Activated CD4-positive, alpha-beta T cell treated with anti-CD3 and anti-CD28 coated beads, Interleukin-2, Interleukin-6, amounts not matched to agents 100 ng/mL and 50 ng/mL, durations not matched to agents 16 hours and 8 hours (primary cell): ENCODE data around the gene OR51B4.

ENCODE experiments used
- DNase-seq: peaks from one replicate; pipeline ENCODE4 v3.0.0-alpha.2; 2020

The OR51B4 gene

GRCh38 chr11:5293028-5293427, 8.7 kb downstream of the OR51B4 start:
- no peak for DNase-seq

DNA sequence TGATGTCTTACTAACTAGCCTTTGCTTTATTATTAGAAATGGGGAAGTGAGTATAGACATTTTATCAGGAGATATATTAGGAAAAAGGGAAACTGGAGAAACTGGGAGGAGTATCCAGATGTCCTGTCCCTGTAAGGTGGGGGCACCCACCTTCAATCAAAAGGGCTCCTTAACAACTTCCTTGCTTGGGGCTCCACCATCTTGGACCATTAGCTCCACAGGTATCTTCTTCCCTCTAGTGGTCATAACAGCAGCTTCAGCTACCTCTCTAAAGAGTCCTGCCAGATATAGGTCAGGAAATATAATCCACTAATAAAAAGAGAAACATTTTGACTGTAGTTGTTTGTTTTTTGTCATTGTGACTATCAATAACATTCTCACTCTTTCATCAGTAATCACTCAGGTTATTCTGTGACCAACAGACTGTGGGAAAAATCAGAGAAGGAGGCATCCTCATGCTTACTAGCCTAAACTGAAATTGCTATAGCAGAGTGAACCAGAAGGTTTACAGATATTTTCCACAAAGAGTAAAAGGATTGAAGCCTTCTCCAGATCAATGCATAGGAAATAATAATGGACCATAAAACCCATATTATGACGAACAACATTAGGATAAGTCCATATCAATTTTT, 10.4 kb downstream of the OR51B4 start:
- peak; percentile 30 for DNase-seq

DNA sequence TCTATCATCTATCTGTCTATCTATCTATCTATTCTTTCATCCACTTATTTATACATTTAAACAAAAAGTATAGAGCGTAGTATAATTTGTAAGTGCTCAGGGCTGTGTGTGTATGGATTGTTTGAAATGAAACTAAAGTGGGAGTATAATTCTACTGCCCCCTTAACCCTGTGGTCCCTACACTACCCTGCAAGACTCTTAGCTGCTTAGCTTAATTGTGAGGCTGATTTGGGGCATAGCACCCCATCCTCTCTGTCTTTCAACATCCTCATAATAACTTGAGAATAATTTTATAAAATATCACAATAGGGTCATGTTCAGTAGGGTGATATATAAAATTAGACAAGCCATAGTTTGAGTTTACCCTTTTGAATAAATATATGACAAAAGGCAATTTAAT, 11.6 kb downstream of the OR51B4 start:
- no peak for DNase-seq

DNA sequence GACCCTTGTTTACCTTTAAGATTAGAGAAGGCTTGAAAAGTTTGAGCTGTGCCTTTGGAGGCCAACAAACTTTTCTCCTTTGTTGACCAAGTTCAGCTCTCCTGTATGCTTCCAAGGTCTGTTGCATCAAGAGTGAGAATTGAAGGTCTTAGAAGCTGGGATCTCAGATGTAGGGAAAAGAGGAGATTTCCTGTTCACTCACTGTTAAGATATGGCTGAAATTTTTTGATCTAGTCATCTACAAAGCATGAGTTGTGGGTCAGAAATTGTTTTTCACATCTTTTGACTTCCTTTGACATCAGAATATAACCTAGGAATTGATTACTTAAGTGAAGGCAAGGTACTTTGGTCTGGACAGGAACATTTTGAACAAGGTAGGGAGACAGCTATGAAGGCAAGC, 12.1 kb downstream of the OR51B4 start:
- DNase-seq: no peak

DNA sequence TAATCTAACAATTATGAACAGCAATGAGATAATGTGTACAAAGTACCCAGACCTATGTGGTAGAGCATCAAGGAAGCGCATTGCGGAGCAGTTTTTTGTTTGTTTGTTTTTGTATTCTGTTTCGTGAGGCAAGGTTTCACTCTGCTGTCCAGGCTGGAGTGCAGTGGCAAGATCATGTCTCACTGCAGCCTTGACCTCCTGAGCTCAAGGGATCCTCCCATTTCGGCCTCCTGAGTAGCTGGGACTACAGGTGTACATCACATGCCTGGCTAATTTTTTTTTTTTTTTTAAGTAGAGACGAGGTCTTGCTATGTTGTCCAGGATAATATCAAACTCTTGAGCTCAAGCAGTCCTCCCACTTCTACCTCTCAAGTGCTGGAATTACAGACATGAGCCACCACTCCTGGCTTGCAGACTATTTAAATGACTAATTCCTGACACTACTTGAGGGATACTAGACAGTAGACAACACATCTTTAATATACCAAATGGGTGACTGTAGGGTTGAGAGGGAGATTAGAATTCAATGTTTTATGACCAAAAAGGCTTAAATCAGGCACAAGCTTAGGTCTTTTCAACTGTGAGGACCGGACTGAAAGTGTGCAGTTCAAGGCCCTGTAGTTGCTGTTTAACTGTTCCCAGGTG, 12.7 kb downstream of the OR51B4 start:
- no peak for DNase-seq

GRCh38 chr11:5288108-5288905, 13.4 kb downstream of the OR51B4 start:
- no peak for DNase-seq

DNA sequence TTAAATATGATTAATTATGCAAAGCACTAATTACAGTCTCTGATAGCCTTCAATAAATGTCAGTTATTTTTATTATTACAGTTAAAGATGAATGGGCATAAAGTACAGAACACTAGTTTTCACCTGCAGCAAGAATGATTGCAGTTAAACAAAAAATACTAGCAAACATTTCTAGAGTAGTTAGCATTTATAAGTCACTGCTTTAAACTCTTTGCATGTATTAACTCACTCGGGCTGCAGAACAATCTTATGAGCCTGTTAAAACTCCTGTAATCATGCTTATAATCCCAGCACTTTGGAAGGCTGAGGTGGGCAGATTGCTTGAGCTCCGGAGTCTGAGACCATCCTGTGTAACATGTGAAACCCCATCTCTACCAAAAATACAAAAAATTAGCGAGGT, 14.8 kb downstream of the OR51B4 start:
- no peak for DNase-seq

- no peak for DNase-seq
Measured at GRCh38 chr11:5286351-5286750, 15.4 kb downstream of the OR51B4 start.

DNA sequence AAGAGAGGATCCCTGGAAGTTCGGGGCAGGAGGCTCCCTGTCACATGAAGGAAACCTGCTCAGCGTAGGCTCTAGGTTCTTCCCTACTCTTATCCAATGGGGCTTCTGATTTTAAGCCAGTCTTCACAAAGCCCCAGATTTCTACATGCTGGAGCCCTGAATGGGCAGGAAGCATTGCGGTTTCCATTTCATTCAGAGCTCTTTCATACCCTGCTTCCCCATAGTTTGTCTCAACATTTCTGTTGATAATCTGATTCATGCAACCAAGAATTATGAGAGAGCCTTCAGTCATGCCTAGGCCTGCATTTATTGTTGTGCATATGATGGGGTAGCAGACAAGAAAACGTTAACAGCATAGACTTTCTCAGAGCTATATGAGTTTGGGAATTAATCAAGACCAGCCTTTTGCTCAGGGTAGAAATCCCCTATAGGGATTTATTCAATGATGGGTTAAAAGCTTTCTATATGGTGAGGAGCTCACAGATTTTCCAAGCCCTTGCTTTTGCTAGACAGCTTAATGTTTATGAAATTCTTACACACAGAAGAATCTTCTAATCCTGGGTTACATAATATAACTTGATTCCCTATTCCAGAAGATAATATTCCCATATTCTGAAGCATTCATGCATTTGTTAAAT, 15.9 kb downstream of the OR51B4 start:
- no peak for DNase-seq

DNA sequence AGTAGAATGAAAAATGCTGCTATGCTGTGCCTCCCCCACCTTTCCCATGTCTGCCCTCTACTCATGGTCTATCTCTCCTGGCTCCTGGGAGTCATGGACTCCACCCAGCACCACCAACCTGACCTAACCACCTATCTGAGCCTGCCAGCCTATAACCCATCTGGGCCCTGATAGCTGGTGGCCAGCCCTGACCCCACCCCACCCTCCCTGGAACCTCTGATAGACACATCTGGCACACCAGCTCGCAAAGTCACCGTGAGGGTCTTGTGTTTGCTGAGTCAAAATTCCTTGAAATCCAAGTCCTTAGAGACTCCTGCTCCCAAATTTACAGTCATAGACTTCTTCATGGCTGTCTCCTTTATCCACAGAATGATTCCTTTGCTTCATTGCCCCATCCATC, 17.1 kb downstream of the OR51B4 start:
- DNase-seq: no peak

DNA sequence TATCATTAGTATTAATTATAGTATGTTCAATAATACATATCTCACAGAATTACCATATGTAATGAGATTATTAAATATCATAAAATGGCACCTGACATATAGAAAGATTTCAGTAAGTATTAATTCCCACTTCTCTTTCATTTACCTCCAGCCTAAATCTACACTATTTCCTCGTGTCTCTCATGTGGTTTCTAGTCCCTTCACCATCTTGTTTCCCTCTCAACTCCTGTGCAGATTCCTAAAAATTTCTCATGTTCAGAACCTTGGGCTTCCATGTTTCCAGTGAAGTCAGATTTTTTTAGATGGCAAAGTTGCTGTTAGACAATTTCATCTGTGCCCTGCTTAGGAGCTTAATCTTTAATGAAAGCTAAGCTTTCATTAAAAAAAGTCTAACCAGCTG, 17.9 kb downstream of the OR51B4 start:
- no peak for DNase-seq

- DNase-seq: no peak
Measured at GRCh38 chr11:5283086-5283485, 18.7 kb downstream of the OR51B4 start.

DNA sequence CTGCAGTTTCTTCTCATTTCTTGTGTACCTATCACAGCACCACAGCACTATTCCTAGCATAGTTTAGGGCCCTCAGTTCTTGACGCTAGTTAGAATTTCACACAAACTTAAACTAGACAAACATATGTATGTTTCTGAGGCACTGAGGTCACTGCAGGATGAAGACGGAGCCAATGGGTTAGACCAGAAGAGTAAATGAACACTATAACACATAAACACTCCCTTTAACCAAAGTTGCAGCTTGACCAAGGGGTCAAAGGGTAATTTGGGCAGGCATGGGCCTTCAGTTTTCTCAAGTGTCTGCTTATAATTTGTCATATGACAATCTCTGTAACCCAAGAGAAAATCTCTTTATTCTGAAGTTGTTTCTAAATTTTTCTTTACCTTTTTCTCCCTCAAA, 19.1 kb downstream of the OR51B4 start:
- no peak for DNase-seq

DNA sequence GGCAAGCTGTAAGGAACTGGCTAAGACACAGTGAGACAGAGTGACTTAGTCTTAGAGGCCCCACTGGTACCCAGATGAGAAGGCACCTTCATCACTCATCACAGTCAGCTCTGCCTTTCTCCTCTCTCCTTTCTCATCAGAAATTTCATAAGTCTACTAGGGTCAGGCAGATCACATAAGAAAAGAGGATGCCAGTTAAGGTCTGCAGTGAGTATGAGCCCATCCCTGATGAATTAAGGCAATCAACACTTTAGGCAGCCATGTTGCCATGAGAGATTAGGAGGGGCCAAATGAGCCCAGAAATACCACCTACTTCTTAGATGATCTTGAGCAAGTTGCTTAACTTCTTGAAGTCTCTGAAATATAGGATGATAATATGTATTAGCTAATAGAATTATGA, 20.1 kb downstream of the OR51B4 start:
- DNase-seq: no peak

GRCh38 chr11:5280582-5281102, 21.1 kb downstream of the OR51B4 start:
- DNase-seq: peak; percentile 78

GRCh38 chr11:5279471-5280090, 22.2 kb downstream of the OR51B4 start:
- no peak for DNase-seq

DNA sequence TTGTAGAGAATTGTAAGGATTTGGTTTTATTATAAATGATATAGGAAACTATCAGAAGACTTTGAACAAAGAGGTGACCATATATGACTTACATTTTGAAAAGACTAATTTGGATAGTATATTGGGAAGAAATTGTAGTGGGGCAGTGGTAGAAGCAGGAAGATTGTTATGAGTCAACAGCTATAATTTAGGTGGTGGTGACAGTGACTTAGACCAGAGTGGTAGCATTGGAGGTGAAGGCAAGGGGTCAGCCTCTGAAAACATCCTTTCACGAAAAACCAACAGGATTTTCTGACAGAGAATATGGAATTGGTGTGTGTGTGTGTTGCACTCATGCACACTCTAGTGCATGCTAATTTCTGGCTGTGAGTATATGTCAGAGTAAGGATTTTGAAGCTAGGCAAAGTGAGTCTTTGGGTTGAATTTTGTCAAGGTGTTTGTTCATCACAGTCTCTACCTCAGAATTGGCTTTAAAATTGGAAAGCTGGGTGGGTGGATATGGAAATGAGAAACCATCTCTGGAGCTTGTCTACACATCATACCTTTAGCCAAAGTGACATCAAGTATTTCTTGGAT, 23.9 kb downstream of the OR51B4 start:
- DNase-seq: no peak

DNA sequence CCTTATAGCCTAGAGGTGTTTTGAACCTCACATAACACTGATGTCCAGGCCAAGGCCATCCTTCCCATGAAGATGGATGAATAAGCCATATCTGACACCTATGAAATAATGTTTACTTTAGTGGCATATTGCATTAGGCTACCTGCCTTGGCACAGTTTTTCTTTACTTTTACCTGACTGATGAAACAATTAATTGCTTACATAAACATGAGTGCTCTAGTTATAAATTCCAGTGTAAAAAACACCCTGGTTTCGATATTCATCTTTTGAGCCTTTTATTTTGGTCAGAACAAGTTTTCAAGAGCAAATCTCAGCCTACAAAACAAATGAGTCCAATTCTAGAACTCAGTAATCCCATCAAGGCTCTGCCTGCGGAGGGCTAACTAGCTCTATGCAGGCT, 25.0 kb downstream of the OR51B4 start:
- DNase-seq: no peak

DNA sequence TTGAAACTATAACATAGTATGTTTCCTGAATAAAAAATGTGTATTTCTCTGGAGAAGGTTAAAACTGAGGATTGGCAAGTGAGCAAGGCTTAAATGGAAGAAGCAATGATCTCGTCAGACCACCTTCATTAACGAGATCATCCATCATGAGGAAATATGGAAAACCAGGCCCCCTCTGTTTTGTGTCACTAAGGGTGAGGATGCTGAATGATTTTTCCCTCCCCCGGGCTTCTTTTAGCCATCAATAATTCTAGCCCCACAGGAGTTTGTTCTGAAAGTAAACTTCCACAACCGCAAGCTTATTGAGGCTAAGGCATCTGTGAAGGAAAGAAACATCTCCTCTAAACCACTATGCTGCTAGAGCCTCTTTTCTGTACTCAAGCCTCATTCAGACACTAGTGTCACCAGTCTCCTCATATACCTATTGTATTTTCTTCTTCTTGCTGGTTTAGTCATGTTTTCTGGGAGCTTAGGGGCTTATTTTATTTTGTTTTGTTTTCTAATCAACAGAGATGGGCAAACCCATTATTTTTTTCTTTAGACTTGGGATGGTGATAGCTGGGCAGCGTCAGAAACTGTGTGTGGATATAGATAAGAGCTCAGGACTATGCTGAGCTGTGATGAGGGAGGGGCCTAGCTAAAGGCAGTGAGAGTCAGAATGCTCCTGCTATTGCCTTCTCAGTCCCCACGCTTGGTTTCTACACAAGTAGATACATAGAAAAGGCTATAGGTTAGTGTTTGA, 26.2 kb downstream of the OR51B4 start:
- no peak for DNase-seq

DNA sequence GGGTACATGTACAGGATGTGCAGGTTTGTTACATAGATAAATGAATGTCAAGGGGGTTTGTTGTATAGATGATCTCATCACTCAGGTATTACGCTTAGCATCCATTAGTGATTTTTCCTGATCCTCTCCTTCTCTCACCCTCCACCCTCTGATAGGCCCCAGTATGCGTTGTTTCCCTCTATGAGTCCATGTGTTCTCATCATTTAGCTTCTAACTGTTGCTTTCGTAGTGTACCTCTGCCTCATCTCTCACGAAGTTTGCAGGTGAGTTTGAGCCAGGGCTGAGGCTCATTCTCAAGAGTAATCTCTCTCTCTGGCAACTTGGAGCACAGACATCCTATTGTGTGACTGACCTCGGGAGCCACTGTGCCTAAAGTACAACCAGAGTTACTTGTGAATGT, 27.4 kb downstream of the OR51B4 start:
- no peak for DNase-seq

GRCh38 chr11:5272395-5273017, 29.2 kb downstream of the OR51B4 start:
- DNase-seq: no peak
